OCI-M2 (cell line): ENCODE results near the gene UBAP1.
"Not testable (repeated sequence)": the region's sequence is repeated elsewhere in the genome, so short reads cannot be mapped to it uniquely, and the experiment has no call there.

ENCODE experiments used
- DNase-seq: peaks from one replicate; lab custom pipeline; 2025; ENCODE audit not compliant: unreplicated experiment; lab: John Stamatoyannopoulos, UW

Gene UBAP1

GRCh38 chr9:34178436-34179212, at the start of gene UBAP1:
UBAP1 (plus strand) TSS chr9:34179043; CDS start chr9:34220915, 41,872 bp downstream.
- peak; percentile 54 for DNase-seq

DNA sequence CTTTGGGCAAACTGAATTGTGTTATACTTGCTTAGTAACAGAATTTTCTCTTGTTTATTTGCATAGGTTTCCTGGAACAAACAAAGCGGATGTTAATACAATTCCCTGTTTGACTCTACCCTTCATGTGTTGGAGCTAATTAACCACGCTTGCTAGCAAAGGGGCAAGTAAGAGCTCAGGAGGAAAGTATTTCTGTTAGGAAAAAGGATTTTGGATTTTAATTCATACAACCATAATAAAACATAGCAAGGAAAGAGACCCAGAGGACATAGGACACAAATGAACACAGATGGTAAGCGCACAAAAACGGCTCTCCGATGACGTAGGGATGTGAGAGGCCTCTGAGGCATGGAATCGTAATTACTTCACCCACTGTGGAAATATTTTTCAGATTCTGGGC, 47.3 kb upstream of the UBAP1 start:
- no peak for DNase-seq

DNA sequence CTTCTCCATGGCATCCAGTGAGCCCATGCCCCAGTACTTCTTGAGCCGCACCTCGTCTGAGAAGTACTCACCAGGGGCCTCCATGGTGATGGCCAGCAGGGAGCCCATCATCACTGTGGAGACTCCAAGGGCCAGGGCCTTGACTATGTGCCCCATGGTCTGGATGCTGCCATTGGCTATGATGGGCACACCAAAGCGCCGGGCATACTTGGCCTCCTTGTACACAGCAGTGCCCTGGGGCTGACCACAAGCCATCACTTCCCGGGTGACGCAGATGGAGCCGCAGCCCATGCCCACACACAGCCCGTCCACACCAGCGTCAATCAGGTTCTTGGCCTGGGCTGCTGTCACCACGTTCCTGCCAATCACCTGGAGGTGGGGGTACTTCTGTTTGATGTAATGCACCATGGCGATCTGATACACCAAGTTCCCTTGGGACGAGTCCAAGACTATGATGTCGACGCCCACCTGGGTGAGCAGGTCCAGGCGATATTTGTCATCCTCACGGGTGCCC, 45.4 kb upstream of the UBAP1 start:
- no peak for DNase-seq

GRCh38 chr9:34134521-34134920, 44.3 kb upstream of the UBAP1 start:
- DNase-seq = no peak

DNA sequence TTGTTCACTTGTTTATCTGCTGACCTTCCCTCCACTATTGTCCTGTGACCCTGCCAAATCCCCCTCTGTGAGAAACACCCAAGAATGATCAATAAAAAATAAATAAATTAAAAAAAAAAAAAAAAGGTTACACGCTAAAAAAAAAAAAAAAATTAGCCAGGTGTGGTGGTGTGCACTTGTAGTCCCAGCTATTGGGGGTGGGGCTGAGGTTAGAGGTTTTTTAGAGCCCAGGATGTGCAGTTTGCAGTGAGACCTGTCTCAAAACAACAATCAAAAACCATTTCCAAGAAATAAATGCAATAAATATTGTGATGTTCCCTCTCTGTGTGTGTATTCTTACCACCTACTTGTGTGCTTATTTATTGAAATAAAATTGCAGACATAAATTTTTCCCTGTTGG, 40.2 kb upstream of the UBAP1 start:
- DNase-seq = not testable (repeated sequence)

GRCh38 chr9:34139477-34140146, 39.2 kb upstream of the UBAP1 start:
- no peak for DNase-seq

DNA sequence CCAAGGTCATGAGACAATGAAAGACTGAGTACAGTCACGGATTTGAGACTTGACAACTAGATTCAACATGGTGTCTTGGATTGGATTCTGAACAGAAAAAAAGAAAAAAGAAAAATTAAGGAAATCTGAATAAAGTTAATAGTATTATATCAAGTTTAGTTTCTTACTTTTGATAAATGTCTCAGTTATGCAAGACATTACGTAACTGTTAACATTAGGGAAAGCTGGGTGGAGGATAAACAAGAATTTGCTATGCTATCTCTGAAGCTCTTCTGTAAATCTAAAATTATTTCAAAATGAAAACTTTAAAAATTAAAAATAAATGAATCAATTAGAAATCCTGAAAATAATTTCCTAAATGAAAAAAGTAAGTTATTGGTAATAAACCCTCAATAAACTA, 38.0 kb upstream of the UBAP1 start:
- DNase-seq = no peak

- no peak for DNase-seq
These were observed 35.7 kb upstream of the UBAP1 start for GRCh38 chr9:34143116-34143515.

GRCh38 chr9:34145165-34145564, 33.7 kb upstream of the UBAP1 start:
- no peak for DNase-seq

- no peak for DNase-seq
These were observed 27.4 kb upstream of the UBAP1 start for GRCh38 chr9:34151398-34151797.

DNA sequence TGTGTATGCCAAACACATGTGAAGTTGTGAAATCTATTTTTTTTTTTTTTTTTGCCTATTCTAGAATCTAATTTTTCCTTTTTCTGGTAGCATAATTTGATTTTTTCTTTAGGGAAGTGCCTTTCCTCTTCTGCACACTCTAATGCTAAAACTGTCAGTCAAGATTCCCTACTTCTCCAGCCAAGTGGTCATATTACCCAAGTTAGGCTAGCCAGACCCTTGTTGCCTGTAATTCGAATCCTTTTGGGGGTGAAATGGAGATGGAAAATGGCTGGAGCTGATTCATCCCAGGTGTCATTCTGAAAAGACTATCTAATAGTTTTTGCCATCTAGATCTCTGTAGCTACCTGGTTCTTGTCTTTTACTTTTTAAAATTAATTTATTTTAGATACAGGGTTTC, 24.8 kb upstream of the UBAP1 start:
- no peak for DNase-seq

GRCh38 chr9:34157318-34157717, 21.5 kb upstream of the UBAP1 start:
- DNase-seq = no peak

- DNase-seq = no peak
These were observed 20.9 kb upstream of the UBAP1 start for GRCh38 chr9:34157898-34158297.

GRCh38 chr9:34158362-34158869, 20.4 kb upstream of the UBAP1 start:
- DNase-seq = no peak

DNA sequence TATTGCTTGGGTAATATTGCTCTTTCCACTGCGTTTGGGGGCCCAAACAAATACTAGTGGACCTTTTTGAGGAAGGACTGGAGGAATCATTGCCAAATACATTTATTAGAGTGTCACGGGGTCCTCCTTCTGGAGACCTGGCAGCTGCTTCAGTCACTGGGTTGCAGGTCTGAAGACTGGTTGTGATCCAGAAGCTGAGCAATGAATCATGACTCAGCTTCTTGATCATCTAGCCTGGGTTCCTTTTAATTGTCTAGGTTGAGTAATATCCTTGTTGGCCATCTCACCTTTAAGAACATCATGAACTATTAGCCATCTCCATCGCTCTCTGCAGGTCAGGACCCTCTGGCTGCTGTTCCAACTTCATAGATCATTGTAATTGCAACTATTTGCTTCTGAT, 15.4 kb upstream of the UBAP1 start:
- no peak for DNase-seq

- DNase-seq = no peak
These were observed 9.7 kb upstream of the UBAP1 start for GRCh38 chr9:34169125-34169524.

DNA sequence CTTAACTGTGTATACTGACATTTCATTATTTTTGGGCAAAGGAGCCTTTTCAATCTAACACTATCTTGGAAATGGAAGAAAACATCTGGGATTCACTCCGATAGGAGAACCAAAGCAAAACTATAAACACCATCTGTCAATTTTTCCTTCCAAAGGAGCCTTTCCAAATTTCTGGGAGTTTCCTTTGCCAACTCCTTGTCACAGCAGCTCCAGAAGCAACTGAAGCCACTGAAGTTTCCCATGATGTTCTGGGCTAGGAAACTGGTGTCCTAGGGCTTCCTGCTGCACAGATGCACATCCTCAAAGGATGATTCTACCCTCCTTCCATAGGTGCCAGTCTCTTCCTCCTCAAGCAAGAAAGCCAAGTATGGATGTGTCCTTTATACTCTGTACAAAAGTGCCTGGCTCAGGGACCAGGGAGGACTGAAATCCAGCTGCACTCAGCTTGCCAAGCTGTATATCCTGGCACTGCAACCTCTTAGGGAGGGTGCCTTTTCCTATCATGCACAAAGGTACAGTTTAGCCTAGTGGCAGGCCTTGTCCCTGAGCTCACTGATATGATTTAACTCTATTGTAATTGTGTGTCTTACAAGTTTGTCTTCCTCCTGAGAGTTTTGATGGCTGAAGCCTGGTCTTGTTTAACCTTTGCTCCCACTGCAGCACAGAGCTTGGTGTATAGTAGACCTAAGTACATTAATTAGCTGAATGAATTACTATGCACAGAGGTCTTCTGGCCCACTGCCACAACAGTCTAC, 8.4 kb upstream of the UBAP1 start:
- DNase-seq = no peak

DNA sequence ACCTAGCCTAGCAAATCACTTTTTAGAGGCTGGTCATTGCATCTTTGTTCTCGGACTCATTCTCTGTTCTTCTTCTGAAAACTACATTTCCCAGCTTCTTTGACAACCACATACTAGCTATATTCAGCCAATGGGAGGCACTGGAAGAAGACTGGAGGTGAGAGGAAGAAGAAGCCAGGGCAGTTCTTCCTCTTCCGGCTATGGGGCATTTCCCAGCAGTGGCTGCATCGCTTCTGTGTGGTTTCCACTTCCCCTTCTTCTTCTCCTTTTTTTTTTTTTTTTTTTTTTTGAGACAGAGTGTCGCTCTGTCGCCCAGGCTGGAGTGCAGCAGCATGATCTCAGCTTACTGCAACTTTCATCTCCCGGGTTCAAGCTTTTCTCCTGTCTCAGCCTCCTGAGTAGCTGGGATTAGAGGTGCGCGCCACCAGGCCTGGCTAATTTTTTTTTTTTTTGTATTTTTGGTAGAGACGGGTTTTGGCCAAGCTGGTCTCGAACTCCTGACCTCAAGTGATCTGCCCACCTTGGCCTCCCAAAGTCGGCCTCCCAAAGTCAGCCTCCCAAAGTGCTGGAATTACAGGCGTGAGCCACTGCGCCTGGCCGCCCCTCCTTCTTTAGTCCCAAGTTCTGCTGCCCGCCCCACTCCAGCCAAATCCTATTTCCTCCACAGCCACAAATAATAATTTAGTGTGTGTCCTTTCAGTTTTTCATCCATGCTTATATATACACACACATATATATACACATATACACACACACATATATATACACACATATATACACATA, 6.9 kb upstream of the UBAP1 start:
- DNase-seq = no peak

GRCh38 chr9:34176089-34176488, 2.8 kb upstream of the UBAP1 start:
- no peak for DNase-seq

- DNase-seq = no peak
These were observed 1.0 kb upstream of the UBAP1 start for GRCh38 chr9:34177593-34178435.
